GM18951 (cell line): ENCODE measurements around the gene PPL.

ENCODE experiments used
- POLR2A ChIP-seq: IDR thresholded peaks from 4 replicates; pipeline ENCODE4 v1.6.1; 2011; ENCODE audit warnings: mild to moderate bottlenecking; ENCODE audit not compliant: insufficient read length, insufficient read depth; ENCODE audit errors: extremely low read depth
- in situ Hi-C: fragments of 300-500 bp; cut with MboI; formaldehyde crosslinking; loops from one replicate; pipeline ENCODE4 v1.12.0; 2022; ENCODE audit warnings: low sequenced_read_pairs, mixed read lengths, inconsistent platforms; ENCODE audit not compliant: unreplicated experiment

Gene PPL

DNA sequence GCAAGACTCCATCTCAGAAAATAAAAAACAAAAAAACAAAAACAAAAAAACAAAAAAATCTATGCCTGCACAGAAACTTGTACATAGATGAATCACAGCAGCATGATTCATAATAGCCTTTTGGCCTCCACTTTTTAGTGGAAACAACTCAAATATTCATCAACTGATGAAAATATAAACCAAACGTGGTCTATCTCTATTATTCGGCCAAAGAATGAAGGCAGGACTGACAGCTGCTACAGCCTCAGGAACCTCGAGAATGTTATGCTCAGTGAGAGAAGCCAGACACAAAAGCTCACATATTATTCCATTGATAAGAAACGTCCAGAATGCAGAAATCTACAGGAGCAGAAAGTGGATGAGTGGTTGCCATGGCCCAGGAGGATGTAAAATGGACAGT, 19.8 kb downstream of the PPL start:
- no peak for TF ChIP-seq POLR2A
- in situ Hi-C loops = no loop called here

DNA sequence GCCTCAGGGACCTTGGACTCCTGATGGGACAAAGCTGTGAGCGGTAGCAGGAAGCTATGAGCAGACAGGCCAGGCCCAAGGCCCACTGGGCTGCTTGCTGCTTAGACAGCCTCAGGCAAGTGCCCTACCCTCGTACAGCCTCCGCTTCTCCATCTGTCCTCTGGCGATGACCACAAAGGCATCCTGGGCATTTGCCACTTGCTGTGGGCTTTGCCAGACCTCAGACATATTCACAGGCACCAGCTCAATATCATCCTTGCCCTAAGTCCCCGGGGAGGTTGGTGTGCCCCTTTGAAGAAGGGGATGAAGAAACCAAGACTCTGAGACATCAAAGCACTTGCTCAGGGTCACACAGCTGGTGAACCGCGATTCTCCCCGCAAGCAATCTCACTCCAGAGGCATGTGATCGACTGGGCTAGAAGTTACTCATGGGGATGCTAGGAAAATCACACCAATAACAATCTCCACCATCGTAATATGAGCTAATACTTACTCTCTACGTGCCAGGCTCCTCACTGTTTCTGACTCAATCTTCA, 21.7 kb downstream of the PPL start:
- in situ Hi-C loops = no loop called here
- no peak for TF ChIP-seq POLR2A

DNA sequence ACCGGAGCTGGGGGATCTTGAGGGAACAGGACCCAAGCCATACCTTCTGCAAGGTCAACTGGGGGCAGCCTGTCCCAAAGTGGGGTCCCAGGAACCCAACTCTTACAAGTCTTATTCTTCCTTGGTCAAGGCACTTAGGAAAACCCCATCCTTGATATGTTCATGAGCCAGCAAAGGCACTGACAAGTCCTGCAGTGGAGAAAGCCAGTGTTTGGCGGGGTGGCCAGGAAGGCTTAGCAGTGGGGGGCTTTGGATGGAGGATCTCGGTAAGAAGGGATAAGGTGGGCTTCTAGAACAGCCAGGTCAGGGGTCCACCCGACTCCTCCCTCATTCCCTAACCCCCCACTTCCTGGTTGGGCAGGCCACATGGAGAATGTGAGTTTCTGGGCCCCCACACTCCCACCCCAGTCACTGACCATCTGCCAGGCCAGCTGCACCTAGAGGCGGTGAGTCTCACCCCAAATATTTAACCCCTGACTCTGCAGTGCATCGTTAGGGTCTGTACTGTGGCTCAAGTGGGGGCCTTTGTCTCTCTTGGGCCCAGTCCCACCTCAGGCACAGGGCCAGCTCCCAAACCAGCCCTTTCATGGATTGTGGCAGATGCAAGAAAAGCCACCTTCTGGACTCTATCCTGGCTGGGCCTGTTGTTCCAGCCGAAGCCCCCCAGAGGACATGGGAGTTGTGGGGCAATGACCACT, 22.3 kb downstream of the PPL start:
- TF ChIP-seq POLR2A = no peak
- in situ Hi-C loops = no loop called here

DNA sequence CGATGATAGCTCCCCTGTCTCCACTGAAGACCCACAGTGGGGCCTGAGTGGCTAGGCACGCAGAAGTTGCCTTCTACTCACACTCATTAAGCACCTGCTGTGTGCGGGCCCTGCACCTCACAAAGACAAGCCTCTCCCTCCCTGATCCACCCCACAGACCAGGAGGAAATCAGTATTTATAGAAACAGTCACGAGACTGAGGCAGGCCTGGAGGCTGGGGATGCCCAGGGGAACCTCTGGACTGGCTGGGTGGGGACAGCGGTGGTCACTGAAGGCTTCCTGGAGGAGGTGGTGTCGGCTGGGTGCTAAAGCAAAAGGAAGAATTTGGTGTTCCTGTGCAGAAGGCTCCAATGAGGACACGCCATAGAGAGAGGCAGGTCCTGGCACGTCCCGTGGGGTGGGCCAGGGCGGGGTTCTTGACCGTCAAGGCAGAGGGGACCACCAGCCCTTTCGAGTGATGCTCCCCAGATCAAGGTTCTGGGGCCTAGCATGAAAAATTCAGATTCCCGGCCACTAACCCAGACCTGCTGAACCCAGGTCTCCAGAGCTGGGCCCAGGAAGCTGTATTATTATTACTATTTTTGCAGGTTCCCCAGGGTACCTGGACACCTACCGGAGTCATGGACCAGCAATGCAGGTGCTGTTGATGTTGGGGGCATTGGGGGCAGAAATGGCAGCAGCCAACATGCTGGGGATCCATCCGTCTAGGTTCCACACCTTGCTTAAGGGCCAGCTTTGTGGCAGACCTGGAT, 23.0 kb downstream of the PPL start:
- in situ Hi-C loops = no loop called here
- TF ChIP-seq POLR2A = no peak

DNA sequence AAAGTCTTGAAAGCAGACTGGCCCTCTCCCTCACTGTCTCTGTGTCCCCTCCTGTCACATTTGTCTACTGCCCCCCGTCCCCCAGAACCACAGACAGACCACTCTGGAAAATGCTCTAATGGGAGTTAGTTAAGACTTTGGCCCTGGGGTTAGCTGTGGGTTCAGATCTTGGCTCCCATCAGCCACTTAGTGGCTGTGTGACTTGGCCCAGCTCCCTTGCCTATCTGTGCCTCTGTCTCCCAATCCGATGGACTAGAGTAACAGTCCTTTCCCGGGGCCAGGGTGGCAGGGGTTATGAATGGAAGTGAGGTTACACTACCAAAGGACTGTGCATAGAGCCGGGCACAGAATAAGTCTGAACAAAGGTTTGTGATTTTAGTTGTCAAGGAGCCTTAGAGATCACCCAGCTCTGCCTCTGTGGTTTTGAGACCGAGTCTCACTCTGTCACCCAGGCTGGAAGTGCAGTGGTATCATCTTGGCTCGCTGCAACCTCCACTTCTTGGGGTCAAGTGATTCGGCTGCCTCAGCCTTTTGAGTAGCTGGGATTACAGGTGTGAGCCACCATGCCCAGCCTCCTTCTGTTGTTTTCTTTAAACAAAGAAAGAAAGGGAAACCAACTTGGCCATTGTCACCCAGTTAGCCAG, 23.7 kb downstream of the PPL start:
- in situ Hi-C loops = no loop called here
- no peak for TF ChIP-seq POLR2A

DNA sequence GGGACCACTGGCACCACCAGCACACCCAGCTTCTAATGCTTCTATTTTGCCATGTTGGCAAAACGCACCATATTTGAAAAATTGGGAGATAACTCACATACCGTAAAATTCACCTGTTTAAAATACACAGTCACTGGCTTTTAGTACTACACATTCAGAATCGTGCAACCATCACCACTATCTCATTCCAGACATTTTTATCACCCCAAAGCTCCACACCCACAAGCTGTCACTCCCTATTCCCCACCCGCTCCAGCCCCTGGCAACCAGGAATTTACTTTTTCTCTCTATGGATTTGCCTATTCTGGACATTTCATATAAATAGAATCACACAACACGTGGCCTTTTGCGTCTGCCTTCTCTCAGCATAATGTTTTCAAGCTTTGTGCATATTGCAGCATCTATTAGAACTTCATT, 25.0 kb downstream of the PPL start:
- no peak for TF ChIP-seq POLR2A
- in situ Hi-C loops = no loop called here

DNA sequence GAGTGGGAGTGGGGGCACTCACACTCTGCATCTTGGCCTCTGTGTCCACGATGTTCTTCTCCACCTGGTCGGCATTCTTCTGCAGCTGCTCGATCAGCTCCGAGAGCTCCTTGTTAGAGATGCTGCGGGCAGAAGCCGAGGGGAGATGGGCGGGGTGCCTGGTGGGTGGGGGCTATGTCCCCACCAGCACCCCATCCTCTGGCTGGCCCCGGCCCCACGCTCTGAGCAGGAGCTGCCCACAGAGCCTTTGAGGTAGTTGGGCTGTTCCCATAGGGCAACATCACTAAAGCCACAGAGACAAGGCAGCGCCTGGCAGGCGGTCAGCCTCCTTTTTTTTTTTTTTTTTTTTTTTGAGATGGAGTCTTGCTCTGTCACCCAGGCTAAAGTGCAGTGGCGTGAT, 26.1 kb downstream of the PPL start:
- in situ Hi-C loops = no loop called here
- TF ChIP-seq POLR2A = no peak

DNA sequence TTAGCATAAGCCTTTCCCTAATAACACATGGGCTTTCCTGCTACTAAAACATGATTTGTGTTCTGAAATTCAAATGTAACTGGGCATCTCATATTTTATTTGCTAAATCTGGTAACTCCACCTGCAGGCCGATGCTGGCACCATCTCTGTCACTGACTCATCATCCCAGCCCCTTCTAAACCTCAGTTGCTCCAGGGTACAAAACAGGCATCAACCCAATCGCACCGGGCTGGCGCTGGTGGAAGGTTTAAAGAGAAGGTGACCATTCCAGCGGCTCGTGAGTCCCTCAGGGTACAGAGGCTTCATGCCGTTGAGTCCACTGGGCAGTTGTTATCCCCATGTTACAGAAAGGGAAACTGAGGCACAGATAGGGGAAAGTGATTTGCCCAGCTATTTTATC, 27.1 kb downstream of the PPL start:
- no peak for TF ChIP-seq POLR2A
- in situ Hi-C loops = no loop called here

DNA sequence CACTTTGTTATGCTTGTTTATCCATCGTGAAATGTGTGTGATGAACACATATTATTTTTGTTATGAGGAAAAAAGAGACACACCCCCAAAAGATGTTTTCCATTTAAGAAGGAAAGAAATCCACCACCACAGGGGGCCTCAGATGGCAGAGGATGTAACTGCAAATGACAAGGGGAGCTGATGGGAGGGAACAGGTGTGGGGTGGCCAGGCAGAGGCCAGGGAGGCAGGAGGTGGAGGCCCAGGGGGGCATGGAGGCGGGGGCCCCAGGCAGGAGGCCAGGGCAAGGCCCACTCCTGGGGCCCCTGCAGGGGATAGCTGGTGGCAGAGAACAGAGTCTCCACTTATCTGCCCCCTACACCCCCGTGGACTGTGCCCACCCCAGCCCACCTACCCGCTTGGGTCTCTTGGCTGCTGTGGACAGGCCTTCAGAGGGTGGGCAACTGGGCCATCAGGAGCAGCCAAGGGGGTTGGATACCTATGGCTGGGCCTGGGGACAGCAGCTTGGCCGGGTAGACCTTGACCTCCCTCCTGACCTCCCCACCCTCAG, 28.0 kb downstream of the PPL start:
- no peak for TF ChIP-seq POLR2A
- in situ Hi-C loops = no loop called here

DNA sequence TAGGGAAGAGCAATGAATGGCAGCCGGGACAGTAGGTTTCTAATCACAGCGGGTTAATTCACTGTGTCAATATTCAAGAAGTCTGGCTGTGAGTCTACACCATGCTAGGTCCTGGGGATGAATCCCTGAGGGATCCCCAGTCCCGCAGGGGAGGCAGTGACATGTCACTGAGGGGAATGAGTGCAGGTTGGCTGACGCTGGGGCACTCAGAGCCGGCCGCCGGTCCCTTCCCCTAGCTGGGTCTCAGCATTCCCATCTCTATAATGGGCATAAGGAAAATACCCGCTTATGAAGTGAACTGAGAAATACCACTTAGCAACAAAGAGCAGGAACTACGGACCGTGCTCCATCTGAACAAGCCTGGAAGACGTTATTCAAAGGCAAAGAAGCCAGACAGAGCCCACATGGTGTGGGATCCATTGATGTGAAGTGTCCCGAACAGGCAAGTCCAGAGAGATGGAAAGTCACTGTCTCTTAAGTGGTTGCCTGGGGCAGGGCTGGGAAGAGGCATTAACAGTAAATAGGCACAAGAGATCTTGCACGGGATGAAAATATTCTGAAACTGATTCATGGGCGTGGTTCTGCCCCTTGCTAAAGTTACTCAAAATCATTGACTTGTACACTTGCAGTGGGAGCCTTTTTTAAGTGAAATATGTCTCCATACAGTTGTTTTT, 31.9 kb downstream of the PPL start:
- in situ Hi-C loops = no loop called here
- TF ChIP-seq POLR2A = no peak

DNA sequence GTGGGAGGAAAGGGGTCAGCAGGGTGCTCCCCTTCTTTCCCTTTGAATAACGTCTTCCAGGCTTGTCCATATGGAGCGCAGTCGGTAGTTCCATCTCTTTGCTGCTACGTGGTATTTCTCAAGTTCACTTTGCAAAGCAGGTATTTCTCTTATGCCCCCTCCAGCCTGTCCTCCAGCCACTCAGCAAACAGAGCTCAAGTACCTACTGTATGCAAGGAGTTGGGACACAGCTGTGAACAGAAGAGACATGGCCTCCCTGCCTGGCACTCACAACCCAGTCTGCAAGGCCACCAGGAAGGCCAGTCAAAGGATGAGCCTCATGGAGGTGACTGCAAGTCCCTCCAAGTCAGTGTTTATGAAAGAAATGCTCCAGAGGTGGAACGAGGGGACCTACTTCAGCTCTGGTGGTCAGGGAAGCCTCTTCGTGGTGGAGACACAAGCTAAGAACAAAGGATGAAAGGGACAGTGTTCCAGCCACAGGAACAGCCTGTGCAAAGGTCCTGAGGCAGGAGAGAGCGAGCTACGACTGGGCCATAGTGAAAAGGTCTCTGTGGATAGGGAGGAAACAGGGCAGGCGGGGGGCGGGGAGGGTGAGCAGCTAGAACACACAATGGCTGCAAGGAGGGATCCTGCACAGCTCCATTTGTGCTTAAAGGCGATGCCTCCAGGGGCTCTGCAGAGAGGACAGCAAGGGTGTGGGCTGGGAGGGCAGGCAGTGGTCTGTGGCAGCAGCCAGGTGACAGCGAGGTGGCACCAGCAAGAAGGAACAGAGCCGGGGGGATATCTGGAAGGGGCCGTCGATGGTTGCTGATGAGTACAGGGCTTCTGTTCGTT, 32.6 kb downstream of the PPL start:
- in situ Hi-C loops = no loop called here
- no peak for TF ChIP-seq POLR2A

DNA sequence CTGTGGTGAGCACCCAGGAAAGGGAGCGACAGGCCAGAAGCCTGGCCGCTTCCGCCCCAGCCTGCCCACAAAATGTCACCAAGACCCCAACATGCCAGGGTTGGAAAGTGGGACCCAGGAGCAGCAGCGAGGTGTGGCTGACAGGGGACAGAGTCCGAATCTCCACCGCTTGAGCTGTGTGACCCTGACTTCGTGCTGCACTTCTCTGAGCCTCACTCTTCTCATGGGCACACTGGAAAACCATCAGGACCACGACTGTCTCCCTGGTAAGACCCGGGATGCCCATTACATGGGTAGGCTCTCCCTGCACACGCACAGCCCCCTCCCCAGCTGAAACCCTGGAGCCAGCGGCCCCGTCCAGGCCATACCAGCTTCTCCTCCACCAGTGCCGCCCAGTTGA, 34.9 kb downstream of the PPL start:
- in situ Hi-C loops = no loop called here
- no peak for TF ChIP-seq POLR2A
